Liver (tissue), 9 donors: ENCODE data around the gene KDM1B. TPM values are rescaled to one million over a fixed set of nuclear protein-coding genes. Genes with fewer than 3 reads are reported as not detected.
"Not testable (repeated sequence)": the region's sequence is repeated elsewhere in the genome, so short reads cannot be mapped to it uniquely, and the experiment has no call there.

Experiments used
- DNase-seq: peaks from one replicate; pipeline ENCODE4 v3.0.0-alpha.2; 2017; ENCODE audit warnings: low spot score
- H3K27ac ChIP-seq, 2 donors: one replicate each; pipeline ENCODE4 v1.7.0; 2013; ENCODE audit warnings: inconsistent platforms in 2 of 2, low read length in 2 of 2, control low read depth in 1 of 2, low read depth in 1 of 2, mild to moderate bottlenecking in 1 of 2
- H3K27me3 ChIP-seq, 4 donors: one replicate each; pipeline versions ENCODE4 v1.6.1 to v1.7.0; 2013; ENCODE audit warnings: low read length in 3 of 4, inconsistent platforms in 1 of 4, mild to moderate bottlenecking in 1 of 4, moderate library complexity in 1 of 4; ENCODE audit not compliant: control insufficient read depth in 4 of 4, insufficient read depth in 4 of 4
- H3K36me3 ChIP-seq, 4 donors: one replicate each; pipeline versions ENCODE4 v1.6.1 to v1.7.0; 2013; ENCODE audit warnings: low read length in 3 of 4, mild to moderate bottlenecking in 3 of 4, low read depth in 1 of 4, moderate library complexity in 1 of 4; ENCODE audit not compliant: control insufficient read depth in 4 of 4, insufficient read depth in 3 of 4
- H3K4me1 ChIP-seq, 4 donors: one replicate each; pipeline versions ENCODE4 v1.6.1 to v1.7.0; 2013; ENCODE audit warnings: low read length in 3 of 4, mild to moderate bottlenecking in 3 of 4, moderate library complexity in 1 of 4; ENCODE audit not compliant: control insufficient read depth in 4 of 4, insufficient read depth in 4 of 4
- H3K4me3 ChIP-seq, 3 donors: one replicate each; pipeline versions ENCODE4 v1.6.1 to v1.7.0; 2013; ENCODE audit warnings: low read length in 3 of 3, control low read depth in 1 of 3, low read depth in 1 of 3, mild to moderate bottlenecking in 1 of 3
- H3K9ac ChIP-seq, 2 donors: one replicate each; pipeline ENCODE4 v1.7.0; 2013; ENCODE audit warnings: low read length in 2 of 2, mild to moderate bottlenecking in 2 of 2, moderate library complexity in 2 of 2, control low read depth in 1 of 2, low read depth in 1 of 2
- H3K9me3 ChIP-seq, 4 donors: one replicate each; pipeline versions ENCODE4 v1.6.1 to v1.7.0; 2013; ENCODE audit warnings: low read length in 3 of 4; ENCODE audit not compliant: control insufficient read depth in 4 of 4
- ATF3 ChIP-seq: IDR thresholded peaks from 2 replicates; pipeline ENCODE4 v1.6.1; 2016; ENCODE audit warnings: antibody characterized with exemption
- CTCF ChIP-seq: fragments of 150-350 bp; IDR thresholded peaks from 2 replicates; pipeline ENCODE4 v1.5.1; 2017; ENCODE audit warnings: improper control_type of control experiment, low read depth, low read length; ENCODE audit not compliant: missing input control
- FOXA1 ChIP-seq: IDR thresholded peaks from 2 replicates; pipeline ENCODE4 v1.6.1; 2016; ENCODE audit warnings: antibody characterized with exemption
- GABPA ChIP-seq, 2 donors: IDR thresholded peaks in 1 of 2; conservative IDR thresholded peaks in 1 of 2; 2 replicates each; pipeline ENCODE4 v1.6.1; 2016; ENCODE audit warnings: antibody characterized with exemption in 2 of 2, mild to moderate bottlenecking in 1 of 2, moderate library complexity in 1 of 2
- HNF4A ChIP-seq, 2 donors: conservative IDR thresholded peaks; 2 replicates each; pipeline ENCODE4 v1.6.1; 2016; ENCODE audit warnings: antibody characterized with exemption in 2 of 2, mild to moderate bottlenecking in 2 of 2
- HNF4G ChIP-seq: IDR thresholded peaks from 2 replicates; pipeline ENCODE4 v1.6.1; 2016; ENCODE audit warnings: antibody characterized with exemption
- MAX ChIP-seq: IDR thresholded peaks from 2 replicates; pipeline ENCODE4 v1.6.1; 2016; ENCODE audit warnings: antibody characterized with exemption
- RAD21 ChIP-seq, 2 donors: IDR thresholded peaks; 2 replicates each; pipeline ENCODE4 v1.6.1; 2016; ENCODE audit warnings: antibody characterized with exemption in 2 of 2, mild to moderate bottlenecking in 2 of 2
- REST ChIP-seq: IDR thresholded peaks from 2 replicates; pipeline ENCODE4 v1.6.1; 2016; ENCODE audit warnings: antibody characterized with exemption, mild to moderate bottlenecking
- RXRA ChIP-seq, 2 donors: IDR thresholded peaks; 2 replicates each; pipeline ENCODE4 v1.6.1; 2017 to 2018; ENCODE audit warnings: antibody characterized with exemption in 2 of 2, mild to moderate bottlenecking in 1 of 2
- YY1 ChIP-seq: IDR thresholded peaks from 2 replicates; pipeline ENCODE4 v1.6.1; 2016; ENCODE audit warnings: antibody characterized with exemption, mild to moderate bottlenecking
- ZBTB33 ChIP-seq: IDR thresholded peaks from 2 replicates; pipeline ENCODE4 v1.6.1; 2016; ENCODE audit warnings: antibody characterized with exemption
- WGBS: extraction: QIAGEN DNeasy Blood & Tissue Kit; methylation state at CpG from one replicate; pipeline ENCODE4 v1.1.7; 2013; 5-methylcytosine and 5-hydroxymethylcytosine counted together
- polyA plus RNA-seq, 2 donors: library from polyadenylated mRNA; stranded (reverse) in 1 of 2; unstranded in 1 of 2; fragments of 200-250 nt in 1 of 2; fragments of >200 nt in 1 of 2; fragmentation: Nextera tagmentation in 1 of 2; extraction: Ambion mirVana in 1 of 2; gene quantifications; one replicate each; pipeline versions ENCODE4 v1.2.1 to v1.2.3, GENCODE V29; 2013 to 2015
- total RNA-seq, 2 donors: library from RNA; depleted of rRNA; stranded (reverse); fragments of >200 nt; gene quantifications; one replicate each; pipeline ENCODE4 v1.2.3, GENCODE V29; 2014
- donor health status: healthy.
- donor health status: healthy.
- donor health status: healthy.
- donor health status: healthy.
- donor health status: healthy.

The KDM1B gene
- total and polyA plus RNA-seq, 4 donors: 1.6 to 10.2 (median 6.7) TPM

GRCh38 chr6:18233770-18234169 lies 78.5 kb downstream of the KDM1B start:
- peaks cover 10 to 25% (median 16%) of the 10 kb centered on the region in 4 donors for H3K36me3 ChIP-seq
- H3K9me3 ChIP-seq: not testable (repeated sequence)
- WGBS: over 99% methylated on average over 3 of the region's 4 CpGs

GRCh38 chr6:18234564-18234963 lies 79.3 kb downstream of the KDM1B start:
- 97% methylated on average over 1 of the region's 1 CpG for WGBS
- H3K36me3 ChIP-seq: peaks cover 8 to 23% (median 15%) of the 10 kb centered on the region in 4 donors

More at GRCh38 chr6:18233770-18234169, 78.5 kb downstream of the KDM1B start:
- DNase-seq, H3K4me1 ChIP-seq, H3K27ac ChIP-seq, H3K4me3 ChIP-seq, H3K27me3 ChIP-seq, H3K9ac ChIP-seq: not testable (repeated sequence)

More at GRCh38 chr6:18234564-18234963, 79.3 kb downstream of the KDM1B start:
- H3K27me3 ChIP-seq: no peaks in the 10 kb centered on the region
- no peak overlapping the region for H3K9ac ChIP-seq
- H3K27ac ChIP-seq: no peak overlapping the region
- no peaks in the 10 kb centered on the region for H3K4me1 ChIP-seq
- H3K4me3 ChIP-seq: no peak overlapping the region
- no peak for DNase-seq
- H3K9me3 ChIP-seq: no peaks in the 10 kb centered on the region
- TF ChIP-seq RAD21 (IDR thresholded peaks at IDR 0.05) (no peak), FOXA1 (no peak), HNF4G (no peak), CTCF (no peak), GABPA (IDR thresholded peaks at IDR 0.05 in 1 of 2, conservative IDR thresholded peaks at IDR 0.05 in 1 of 2) (no peak), REST (no peak), ATF3 (no peak), ZBTB33 (no peak), YY1 (no peak), HNF4A (conservative IDR thresholded peaks at IDR 0.05) (no peak), MAX (no peak), RXRA (IDR thresholded peaks at IDR 0.05) (no peak)
